HEK293 (cell line): ENCODE data around the gene KLK15.

Source experiments
- SP7 ChIP-seq: fragments of 450-650 bp; formaldehyde crosslinking; IDR thresholded peaks from 2 replicates; pipeline ENCODE4 v1.5.1; 2016; ENCODE audit warnings: missing biosample characterization, missing genetic modification characterization
- ZBTB17 ChIP-seq: fragments of 450-650 bp; formaldehyde crosslinking; IDR thresholded peaks from 2 replicates; pipeline ENCODE4 v1.5.1; 2016; ENCODE audit warnings: missing biosample characterization, missing genetic modification characterization
- ZBTB8A ChIP-seq: fragments of 450-650 bp; formaldehyde crosslinking; IDR thresholded peaks from 2 replicates; pipeline ENCODE4 v1.5.1; 2016; ENCODE audit warnings: missing biosample characterization, missing genetic modification characterization
- ZNF266 ChIP-seq: fragments of 450-650 bp; formaldehyde crosslinking; IDR thresholded peaks from 2 replicates; pipeline ENCODE4 v1.5.1; 2016; ENCODE audit warnings: missing biosample characterization, missing genetic modification characterization, low read depth
- ZNF510 ChIP-seq: fragments of 450-650 bp; formaldehyde crosslinking; IDR thresholded peaks from 2 replicates; pipeline ENCODE4 v1.5.1; 2018; ENCODE audit warnings: mild to moderate bottlenecking, missing genetic modification characterization, missing biosample characterization; ENCODE audit not compliant: insufficient replicate concordance
- ZNF518A ChIP-seq: fragments of 450-650 bp; formaldehyde crosslinking; conservative IDR thresholded peaks from 2 replicates; pipeline ENCODE4 v1.5.1; 2016; ENCODE audit warnings: low read depth, missing biosample characterization, missing genetic modification characterization
- TF ChIP-seq, protein P1 (sequence below): fragments of 450-650 bp; formaldehyde crosslinking; IDR thresholded peaks from 2 replicates; pipeline ENCODE4 v1.5.1; 2016; ENCODE audit warnings: missing biosample characterization, missing genetic modification characterization
- TF ChIP-seq, protein P2 (sequence below): fragments of 450-650 bp; formaldehyde crosslinking; IDR thresholded peaks from 2 replicates; pipeline ENCODE4 v1.5.1; 2017; ENCODE audit warnings: missing biosample characterization, missing genetic modification characterization
- TF ChIP-seq, protein P3 (sequence below): fragments of 450-650 bp; formaldehyde crosslinking; IDR thresholded peaks from 2 replicates; pipeline ENCODE4 v1.5.1; 2016; ENCODE audit warnings: missing biosample characterization, missing genetic modification characterization, low read depth

- TF ChIP-seq ZNF266 = no peak
- TF ChIP-seq, protein P1, sequence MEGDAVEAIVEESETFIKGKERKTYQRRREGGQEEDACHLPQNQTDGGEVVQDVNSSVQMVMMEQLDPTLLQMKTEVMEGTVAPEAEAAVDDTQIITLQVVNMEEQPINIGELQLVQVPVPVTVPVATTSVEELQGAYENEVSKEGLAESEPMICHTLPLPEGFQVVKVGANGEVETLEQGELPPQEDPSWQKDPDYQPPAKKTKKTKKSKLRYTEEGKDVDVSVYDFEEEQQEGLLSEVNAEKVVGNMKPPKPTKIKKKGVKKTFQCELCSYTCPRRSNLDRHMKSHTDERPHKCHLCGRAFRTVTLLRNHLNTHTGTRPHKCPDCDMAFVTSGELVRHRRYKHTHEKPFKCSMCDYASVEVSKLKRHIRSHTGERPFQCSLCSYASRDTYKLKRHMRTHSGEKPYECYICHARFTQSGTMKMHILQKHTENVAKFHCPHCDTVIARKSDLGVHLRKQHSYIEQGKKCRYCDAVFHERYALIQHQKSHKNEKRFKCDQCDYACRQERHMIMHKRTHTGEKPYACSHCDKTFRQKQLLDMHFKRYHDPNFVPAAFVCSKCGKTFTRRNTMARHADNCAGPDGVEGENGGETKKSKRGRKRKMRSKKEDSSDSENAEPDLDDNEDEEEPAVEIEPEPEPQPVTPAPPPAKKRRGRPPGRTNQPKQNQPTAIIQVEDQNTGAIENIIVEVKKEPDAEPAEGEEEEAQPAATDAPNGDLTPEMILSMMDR = no peak
- TF ChIP-seq ZBTB17 (tag by site-specific recombination) = no peak
- TF ChIP-seq ZNF518A (tag by site-specific recombination) = no peak
- TF ChIP-seq, protein P2, sequence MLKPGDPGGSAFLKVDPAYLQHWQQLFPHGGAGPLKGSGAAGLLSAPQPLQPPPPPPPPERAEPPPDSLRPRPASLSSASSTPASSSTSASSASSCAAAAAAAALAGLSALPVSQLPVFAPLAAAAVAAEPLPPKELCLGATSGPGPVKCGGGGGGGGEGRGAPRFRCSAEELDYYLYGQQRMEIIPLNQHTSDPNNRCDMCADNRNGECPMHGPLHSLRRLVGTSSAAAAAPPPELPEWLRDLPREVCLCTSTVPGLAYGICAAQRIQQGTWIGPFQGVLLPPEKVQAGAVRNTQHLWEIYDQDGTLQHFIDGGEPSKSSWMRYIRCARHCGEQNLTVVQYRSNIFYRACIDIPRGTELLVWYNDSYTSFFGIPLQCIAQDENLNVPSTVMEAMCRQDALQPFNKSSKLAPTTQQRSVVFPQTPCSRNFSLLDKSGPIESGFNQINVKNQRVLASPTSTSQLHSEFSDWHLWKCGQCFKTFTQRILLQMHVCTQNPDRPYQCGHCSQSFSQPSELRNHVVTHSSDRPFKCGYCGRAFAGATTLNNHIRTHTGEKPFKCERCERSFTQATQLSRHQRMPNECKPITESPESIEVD (tag by site-specific recombination) = no peak
- TF ChIP-seq SP7 (tag by site-specific recombination) = no peak
- no peak for TF ChIP-seq ZBTB8A (tag by site-specific recombination)
- TF ChIP-seq ZNF510 = no peak
- TF ChIP-seq, protein P3, sequence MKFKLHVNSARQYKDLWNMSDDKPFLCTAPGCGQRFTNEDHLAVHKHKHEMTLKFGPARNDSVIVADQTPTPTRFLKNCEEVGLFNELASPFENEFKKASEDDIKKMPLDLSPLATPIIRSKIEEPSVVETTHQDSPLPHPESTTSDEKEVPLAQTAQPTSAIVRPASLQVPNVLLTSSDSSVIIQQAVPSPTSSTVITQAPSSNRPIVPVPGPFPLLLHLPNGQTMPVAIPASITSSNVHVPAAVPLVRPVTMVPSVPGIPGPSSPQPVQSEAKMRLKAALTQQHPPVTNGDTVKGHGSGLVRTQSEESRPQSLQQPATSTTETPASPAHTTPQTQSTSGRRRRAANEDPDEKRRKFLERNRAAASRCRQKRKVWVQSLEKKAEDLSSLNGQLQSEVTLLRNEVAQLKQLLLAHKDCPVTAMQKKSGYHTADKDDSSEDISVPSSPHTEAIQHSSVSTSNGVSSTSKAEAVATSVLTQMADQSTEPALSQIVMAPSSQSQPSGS (tag by site-specific recombination) = no peak
These were observed 46.9 kb upstream of the KLK15 start for GRCh38 chr19:50880241-50880640.
